Measurements from ENCODE around the gene VSIG8. TPM values are rescaled to one million over a fixed set of nuclear protein-coding genes. Genes with fewer than 3 reads are reported as not detected.

VSIG8 gene
- total RNA-seq, 1 experiment from 2014 or later: not detected

DNA sequence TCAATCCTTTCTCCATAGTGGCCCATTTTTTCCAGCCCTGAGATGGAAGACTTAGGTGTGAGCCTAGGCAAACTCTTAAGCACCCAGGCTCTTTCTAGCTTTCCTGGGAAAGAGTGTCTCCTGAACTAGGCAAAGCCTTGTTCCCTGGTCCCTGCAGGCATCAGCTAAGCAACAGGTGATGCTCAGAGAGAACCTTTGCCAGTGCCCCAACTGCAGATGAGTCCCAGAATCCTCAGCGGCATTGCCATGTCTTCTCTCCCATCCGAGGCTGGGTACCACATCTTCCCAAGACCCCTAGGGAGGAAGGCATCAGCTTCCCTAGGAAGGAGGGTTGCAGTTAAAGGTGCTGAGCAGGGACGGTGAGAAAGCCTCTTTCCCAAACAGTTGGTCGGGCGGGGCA lies 8.2 kb upstream of the VSIG8 start:
- Histone ChIP-seq H3K9me2 (ENCODE audit: insufficient read depth) (no peaks in the 10 kb centered on the region), H3K27me3 (ENCODE audit: insufficient read depth, low read length) (no peaks in the 10 kb centered on the region), H3K79me2 (ENCODE audit: insufficient read depth, low read length) (no peaks in the 10 kb centered on the region), H2AFZ (ENCODE audit: low read depth, low read length, poor library complexity, severe bottlenecking) (no peak overlapping the region), H3K27ac (ENCODE audit: low read depth, low read length) (no peak overlapping the region), H3K4me3 (replicated peaks in 1 of 2; ENCODE audit: low read depth in 1 of 2, low read length in 2 of 2) (no peak overlapping the region), H3K9ac (ENCODE audit: low read length) (no peak overlapping the region), H3K4me1 (ENCODE audit: control insufficient read depth in 1 of 2, insufficient read depth in 2 of 2, low read length in 2 of 2) (peaks cover 29 to 57% of the 10 kb centered on the region in 2 experiments), H3K4me2 (ENCODE audit: low read length) (no peak overlapping the region), H3K36me3 (ENCODE audit: control insufficient read depth in 1 of 2, insufficient read depth in 2 of 2, low read length in 2 of 2) (no peaks in the 10 kb centered on the region), H4K20me1 (ENCODE audit: insufficient read depth) (no peaks in the 10 kb centered on the region), H3K9me3 (ENCODE audit: control insufficient read depth in 1 of 2, insufficient read depth in 1 of 2, low read depth in 1 of 2, low read length in 2 of 2) (no peaks in the 10 kb centered on the region)
- TF ChIP-seq YY1 (IDR thresholded peaks at IDR 0.05; ENCODE audit: extremely low read depth, insufficient replicate concordance, low read depth, low read length): no peak
- TF ChIP-seq ZBTB33 (IDR thresholded peaks at IDR 0.05; ENCODE audit: extremely low read depth, insufficient replicate concordance, low read length): no peak
- no peak for TF ChIP-seq SP1 (IDR thresholded peaks at IDR 0.05; ENCODE audit: low read depth)
- TF ChIP-seq ZFX (IDR thresholded peaks at IDR 0.05): no peak
- TF ChIP-seq, protein P1, sequence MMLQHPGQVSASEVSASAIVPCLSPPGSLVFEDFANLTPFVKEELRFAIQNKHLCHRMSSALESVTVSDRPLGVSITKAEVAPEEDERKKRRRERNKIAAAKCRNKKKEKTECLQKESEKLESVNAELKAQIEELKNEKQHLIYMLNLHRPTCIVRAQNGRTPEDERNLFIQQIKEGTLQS (IDR thresholded peaks at IDR 0.05): no peak
- TF ChIP-seq EZH2 (IDR thresholded peaks at IDR 0.05): no peak
- no peak for DNase-seq (ENCODE audit: low read depth, low spot score)
- no peak for ATAC-seq
- no TSS peak for BruUV-seq (replicated peaks)
- intact Hi-C loops (cut with micrococcal nuclease): no loop called here
- ChIA-PET POLR2A (no interaction called here), RAD21 (ENCODE audit: low non-redundant PET in 1 of 2, low total read pairs in 2 of 2, uncharacterized antibody in 2 of 2, unreplicated experiment in 2 of 2) (no interaction called here), CTCF (no interaction called here)

GRCh38 chr1:159869607-159870006 lies 7.2 kb upstream of the VSIG8 start:
- TF ChIP-seq, protein P2, sequence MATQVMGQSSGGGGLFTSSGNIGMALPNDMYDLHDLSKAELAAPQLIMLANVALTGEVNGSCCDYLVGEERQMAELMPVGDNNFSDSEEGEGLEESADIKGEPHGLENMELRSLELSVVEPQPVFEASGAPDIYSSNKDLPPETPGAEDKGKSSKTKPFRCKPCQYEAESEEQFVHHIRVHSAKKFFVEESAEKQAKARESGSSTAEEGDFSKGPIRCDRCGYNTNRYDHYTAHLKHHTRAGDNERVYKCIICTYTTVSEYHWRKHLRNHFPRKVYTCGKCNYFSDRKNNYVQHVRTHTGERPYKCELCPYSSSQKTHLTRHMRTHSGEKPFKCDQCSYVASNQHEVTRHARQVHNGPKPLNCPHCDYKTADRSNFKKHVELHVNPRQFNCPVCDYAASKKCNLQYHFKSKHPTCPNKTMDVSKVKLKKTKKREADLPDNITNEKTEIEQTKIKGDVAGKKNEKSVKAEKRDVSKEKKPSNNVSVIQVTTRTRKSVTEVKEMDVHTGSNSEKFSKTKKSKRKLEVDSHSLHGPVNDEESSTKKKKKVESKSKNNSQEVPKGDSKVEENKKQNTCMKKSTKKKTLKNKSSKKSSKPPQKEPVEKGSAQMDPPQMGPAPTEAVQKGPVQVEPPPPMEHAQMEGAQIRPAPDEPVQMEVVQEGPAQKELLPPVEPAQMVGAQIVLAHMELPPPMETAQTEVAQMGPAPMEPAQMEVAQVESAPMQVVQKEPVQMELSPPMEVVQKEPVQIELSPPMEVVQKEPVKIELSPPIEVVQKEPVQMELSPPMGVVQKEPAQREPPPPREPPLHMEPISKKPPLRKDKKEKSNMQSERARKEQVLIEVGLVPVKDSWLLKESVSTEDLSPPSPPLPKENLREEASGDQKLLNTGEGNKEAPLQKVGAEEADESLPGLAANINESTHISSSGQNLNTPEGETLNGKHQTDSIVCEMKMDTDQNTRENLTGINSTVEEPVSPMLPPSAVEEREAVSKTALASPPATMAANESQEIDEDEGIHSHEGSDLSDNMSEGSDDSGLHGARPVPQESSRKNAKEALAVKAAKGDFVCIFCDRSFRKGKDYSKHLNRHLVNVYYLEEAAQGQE (IDR thresholded peaks at IDR 0.05; ENCODE audit: low read depth): no peak
- TF ChIP-seq CBX3 (IDR thresholded peaks at IDR 0.05; ENCODE audit: low read depth) (no peak), CTCF (IDR thresholded peaks at IDR 0.05 in 2 of 3, conservative IDR thresholded peaks at IDR 0.05 in 1 of 3; ENCODE audit: borderline replicate concordance in 1 of 3, insufficient read depth in 1 of 3, low read depth in 2 of 3, low read length in 2 of 3) (no peak)
- H3K9ac ChIP-seq (ENCODE audit: low read length): peak overlapping the region; percentile 27
- BruUV-seq (replicated peaks): no TSS peak
- peaks cover 29 to 57% of the 10 kb centered on the region in 2 experiments for H3K4me1 ChIP-seq (ENCODE audit: control insufficient read depth in 1 of 2, insufficient read depth in 2 of 2, low read length in 2 of 2)
- ChIA-PET CTCF (interaction anchor here (1.1 kb wide), 1 partner anchor 79 kb away, joined by 3 read pairs; no protein-coding TSS in a partner anchor), POLR2A (interaction anchor here (1.3 to 1.5 kb wide), 2 partner anchors 14 to 20 kb away, joined by 3 to 5 read pairs; no protein-coding TSS in a partner anchor), RAD21 (ENCODE audit: low non-redundant PET in 1 of 2, low total read pairs in 2 of 2, uncharacterized antibody in 2 of 2, unreplicated experiment in 2 of 2) (no interaction called here)
- 0 out of 2 replicates have a peak overlapping the region, but pooled peaks have one; percentile 6 for H3K27ac ChIP-seq (ENCODE audit: low read depth, low read length)
- ATAC-seq (no peak), DNase-seq (ENCODE audit: low read depth, low spot score) (no peak)
- no peaks in the 10 kb centered on the region for H3K27me3 ChIP-seq (ENCODE audit: insufficient read depth, low read length)
- H2AFZ ChIP-seq (ENCODE audit: low read depth, low read length, poor library complexity, severe bottlenecking): peak overlapping the region; percentile 19
- H3K36me3 ChIP-seq (ENCODE audit: control insufficient read depth in 1 of 2, insufficient read depth in 2 of 2, low read length in 2 of 2): no peaks in the 10 kb centered on the region
- H3K9me3 ChIP-seq (ENCODE audit: control insufficient read depth in 1 of 2, insufficient read depth in 1 of 2, low read depth in 1 of 2, low read length in 2 of 2): no peaks in the 10 kb centered on the region
- no peaks in the 10 kb centered on the region for H4K20me1 ChIP-seq (ENCODE audit: insufficient read depth)
- H3K4me3 ChIP-seq (replicated peaks in 1 of 2; ENCODE audit: low read depth in 1 of 2, low read length in 2 of 2): peak overlapping the region in 1 of 2 experiments; percentile 24; a peak in 1 of 4 replicates
- H3K79me2 ChIP-seq (ENCODE audit: insufficient read depth, low read length): no peaks in the 10 kb centered on the region
- no peaks in the 10 kb centered on the region for H3K9me2 ChIP-seq (ENCODE audit: insufficient read depth)
- intact Hi-C loops (cut with micrococcal nuclease): no loop called here
- peak overlapping the region; percentile 60 for H3K4me2 ChIP-seq (ENCODE audit: low read length)
